HG02623 (cell line): ENCODE data around the gene DCBLD1.
A peak's percentile ranks its signal among the peaks of the same experiment; 100 is the strongest.

ENCODE experiments used
- ATAC-seq: cut with Tn5 transposase; IDR thresholded peaks from one replicate; pipeline ENCODE4 v1.9.1; 2021; ENCODE audit warnings: moderate library complexity; ENCODE audit not compliant: unreplicated experiment

Gene DCBLD1

DNA sequence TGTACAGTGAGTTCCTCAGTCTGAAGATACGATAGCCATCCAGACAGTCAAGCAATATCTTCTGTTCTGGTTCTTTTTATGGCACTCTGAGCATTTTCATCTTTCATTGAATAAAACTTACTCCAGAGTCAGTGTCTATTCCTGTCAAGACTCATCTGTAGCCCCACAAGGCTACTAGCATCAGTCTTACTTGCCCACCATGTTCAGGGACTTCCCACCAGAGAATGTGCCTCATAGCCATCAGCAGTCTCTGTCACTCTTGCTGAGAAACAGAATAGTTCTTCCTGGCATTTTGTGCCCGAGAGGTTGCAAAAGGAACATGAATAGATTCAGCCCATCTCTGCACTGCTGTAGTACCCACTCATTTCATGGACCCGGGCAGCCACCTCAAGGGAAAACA is 12.7 kb upstream of the DCBLD1 start:
- ATAC-seq, result no peak

DNA sequence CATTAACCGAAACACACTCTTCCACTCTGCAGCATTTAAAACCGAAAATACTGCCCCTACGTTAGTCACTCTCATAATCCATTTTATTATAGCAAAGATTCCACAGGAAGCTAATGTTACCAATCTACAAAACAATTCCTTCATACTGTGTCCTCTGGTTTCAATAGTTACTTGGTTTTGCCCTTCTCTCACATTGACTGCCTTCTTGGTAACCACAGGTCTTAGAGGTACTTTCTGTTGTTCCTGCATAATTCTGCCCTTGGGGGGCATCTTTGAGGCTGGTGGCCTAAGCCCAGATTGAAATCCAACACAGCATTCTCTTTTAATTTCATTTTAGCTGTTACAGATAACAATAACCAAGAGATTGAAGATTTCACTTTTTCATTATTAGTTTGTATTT is 9.8 kb upstream of the DCBLD1 start:
- ATAC-seq, result no peak

DNA sequence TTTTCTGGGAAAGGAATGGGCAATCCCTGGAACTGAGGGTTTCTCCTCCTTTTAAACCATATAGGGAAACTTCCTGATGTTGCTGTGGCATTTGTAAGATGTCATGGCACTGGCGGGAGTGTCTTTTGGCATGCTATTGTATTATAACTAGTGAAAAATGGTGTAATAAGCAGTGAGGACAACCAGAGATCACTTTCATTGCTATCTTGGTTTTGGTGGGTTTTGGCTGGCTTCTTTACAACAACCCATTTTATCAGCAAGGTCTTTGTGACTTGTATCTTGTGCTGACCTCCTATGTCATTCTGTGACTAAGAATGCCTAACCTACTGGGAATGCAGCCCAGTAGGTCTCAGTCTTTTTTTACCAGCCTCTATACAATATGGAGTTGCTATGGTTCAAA is 9.1 kb upstream of the DCBLD1 start:
- no peak for ATAC-seq

DNA sequence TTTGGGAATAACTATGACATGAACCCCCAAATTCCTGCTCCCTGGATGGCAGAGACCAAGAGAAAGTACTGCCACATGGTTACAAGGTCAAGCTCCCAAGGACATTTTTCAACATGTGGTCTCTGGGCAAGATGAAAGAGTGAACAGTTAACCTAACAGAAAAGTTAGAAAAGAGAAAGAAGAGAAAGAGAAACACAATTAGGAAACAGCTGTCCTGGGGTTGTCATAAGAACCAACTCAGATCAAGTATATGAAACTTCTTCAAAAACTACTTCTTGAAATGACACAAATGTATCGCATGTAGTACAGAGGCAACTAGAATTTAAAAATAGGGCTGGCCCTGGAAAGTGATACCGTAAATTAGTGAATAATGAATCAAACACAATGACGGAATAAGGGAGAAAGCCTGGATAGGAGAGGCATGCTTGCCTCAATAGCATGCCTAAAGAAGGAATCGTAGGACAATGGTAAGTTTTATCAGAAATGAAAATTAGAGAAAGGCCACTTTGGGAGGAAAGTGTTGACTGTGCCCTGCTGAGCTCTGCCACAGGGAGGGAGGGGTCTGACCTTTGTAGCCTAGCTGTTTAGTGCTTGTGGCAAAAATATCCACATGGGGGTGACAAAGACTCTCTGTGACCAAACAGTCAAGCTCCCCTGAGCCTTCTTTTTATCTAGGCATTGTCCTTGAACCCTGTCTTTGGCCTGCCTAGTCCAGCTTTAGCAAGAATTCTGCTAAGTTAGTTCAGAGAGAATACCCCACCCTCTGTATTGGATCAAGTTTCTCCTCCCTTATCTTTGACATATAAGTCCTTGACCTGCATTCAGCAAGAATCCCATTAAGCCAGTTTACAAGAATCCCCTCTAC is 4.3 kb upstream of the DCBLD1 start:
- ATAC-seq, result peak; percentile 26

DNA sequence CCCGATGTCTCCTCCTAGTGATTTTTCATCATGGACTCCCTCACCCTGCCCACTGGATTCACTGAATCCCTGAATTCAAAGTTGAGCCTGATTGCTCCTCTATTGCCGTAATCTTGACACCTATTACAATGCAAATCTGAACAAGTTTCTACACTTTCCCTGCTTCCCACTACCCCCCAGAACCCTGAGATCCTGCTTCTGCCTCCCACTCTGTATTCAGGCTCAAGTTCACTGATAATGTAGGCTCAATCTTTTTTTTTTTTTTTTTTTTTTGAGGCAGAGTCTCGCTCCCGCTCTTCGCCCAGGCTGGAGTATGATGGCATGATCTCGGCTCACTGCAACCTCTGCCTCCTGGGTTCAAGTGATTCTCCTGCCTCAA is 3.6 kb upstream of the DCBLD1 start:
- ATAC-seq, result no peak

DNA sequence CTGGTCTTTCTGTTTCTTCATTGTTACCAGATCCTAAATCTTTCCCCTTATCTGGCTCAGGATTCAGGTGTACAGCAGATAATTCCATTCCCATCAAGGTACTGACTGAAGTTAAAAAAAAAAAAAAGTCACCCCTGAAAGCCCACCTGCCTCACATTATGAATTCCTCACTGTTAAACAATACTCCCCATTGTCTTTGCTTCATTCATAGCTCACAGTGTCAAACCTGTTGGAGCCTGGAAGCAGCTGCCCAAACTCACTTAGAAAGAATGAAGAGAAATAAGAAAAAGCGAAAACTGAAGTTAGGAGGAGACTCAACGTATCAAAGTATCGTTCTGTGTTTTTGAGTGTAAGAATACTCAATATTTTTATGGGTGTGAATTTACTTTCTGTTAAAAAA is 1.8 kb upstream of the DCBLD1 start:
- no peak for ATAC-seq

DNA sequence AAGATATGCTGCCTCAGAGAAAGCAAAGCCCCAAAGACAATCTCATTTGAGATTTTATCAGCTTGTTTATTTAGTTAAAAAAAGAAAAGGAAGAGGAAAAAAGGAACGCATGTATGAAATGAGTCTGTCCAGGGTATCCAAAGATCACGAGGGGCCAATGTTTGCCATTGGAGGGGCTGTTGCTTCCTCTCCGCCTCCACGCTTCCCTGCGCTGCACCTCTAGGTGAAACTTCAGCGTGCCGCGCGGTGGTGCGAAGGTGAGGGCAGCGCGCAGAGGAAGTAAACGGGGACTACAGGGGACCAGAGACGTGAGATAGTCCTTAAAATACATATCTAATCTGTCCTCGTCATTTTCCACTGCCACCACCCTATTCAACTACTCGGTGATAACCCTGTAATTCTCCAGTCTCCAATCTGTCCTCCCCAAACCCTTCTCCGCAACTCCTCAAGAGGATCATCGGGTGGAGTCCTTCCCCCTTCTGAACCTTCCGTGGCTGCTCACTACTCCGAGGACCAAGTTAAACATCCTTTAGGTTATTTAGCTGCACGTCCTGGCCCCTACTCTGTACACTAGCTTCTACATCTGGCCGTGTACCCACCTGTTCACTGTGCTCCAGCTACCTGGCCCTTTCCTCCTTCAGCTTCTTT is 1.1 kb upstream of the DCBLD1 start:
- ATAC-seq, result no peak

DNA sequence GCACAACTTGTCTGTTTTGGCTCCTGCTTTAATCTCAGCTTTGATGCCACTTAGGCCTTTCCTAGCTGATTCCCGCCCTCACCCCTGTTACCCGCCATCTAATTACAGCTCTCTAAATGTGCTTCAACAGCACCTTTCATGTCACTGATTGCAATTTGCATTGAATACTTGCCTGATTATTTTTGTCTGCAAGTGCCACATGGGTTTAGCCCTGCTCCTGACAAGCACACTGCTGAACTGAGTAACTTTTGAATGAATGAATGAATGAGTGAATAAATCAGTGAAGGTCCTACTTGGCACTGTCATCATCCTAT is 591 bp upstream of the DCBLD1 start:
- ATAC-seq, result no peak

DNA sequence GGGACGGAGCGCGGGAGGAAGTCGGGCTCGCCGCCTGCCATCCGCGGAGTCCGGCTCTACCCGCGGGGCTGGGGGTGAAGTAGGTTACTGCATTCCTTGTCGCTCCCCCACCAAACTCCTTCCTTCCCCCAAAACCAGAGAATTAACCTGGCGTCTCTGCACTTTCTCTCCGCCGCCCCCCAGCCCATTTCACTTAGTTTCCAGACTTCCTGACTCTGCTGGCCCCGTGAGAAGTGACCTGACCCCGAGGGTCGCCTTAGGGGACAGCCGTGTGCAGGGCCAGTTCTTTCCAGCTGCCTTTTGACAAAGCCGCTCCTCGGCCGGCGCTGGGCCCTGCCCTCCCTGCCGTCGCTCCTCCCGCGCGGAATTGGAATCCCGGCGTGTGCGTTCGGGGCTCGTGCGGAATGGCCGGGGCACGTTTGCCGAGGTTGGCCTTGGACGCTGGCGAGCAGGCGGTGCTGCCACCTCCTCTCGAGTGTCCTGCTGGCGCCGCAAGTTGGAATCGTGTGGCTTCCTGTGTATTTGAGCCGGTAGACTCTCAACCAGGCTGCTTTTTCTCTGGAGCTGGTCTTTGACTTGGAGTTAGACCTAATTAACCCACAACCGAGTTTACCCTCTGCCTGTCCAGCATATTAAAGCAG is 650 bp downstream of the DCBLD1 start:
- no peak for ATAC-seq

DNA sequence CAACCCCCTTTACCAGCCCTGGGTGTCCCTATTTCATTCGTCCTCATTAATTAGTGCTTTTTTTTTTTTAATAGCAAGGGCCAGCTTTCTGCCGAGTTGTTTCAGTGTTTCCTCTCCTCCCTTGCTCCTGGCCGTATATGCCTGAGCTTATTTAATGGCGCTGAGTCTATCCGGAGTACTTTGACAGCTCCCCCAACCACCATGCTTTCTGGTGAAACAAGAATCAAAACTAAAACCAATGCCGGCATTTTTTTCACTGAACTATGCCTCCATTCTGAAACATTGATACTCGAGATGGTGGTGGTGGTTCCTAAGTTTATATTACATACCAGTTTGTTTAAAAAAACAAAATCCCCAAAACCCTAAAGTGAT is 1.2 kb downstream of the DCBLD1 start:
- peak; percentile 22 for ATAC-seq

DNA sequence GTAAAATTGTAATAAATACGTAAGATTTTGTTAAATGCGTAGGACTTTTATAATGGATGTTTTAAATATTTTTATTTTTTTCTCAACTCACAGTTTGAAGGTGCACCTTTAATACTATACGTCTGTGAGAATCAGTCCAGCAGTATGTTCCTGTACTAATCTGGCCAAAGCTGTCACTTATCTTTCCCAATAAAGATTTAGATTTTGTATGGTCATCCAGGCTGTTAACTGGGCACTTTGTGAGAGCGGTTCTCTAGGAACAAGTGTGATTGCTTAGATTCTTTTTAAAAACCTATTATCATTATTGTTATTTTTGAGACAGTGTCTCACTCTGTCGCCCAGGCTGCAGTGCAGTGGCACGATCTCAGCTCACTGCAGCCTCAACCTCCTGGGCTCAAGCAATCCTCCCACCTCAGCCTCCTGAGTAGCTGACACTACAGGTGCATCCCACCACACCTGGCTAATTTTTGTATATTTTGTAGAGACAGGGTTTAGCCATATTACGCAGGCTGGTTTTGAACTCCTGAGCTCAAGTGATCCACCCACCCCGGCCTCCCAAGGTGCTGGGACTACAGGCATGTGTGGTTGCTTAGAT is 1.7 kb downstream of the DCBLD1 start:
- no peak for ATAC-seq

DNA sequence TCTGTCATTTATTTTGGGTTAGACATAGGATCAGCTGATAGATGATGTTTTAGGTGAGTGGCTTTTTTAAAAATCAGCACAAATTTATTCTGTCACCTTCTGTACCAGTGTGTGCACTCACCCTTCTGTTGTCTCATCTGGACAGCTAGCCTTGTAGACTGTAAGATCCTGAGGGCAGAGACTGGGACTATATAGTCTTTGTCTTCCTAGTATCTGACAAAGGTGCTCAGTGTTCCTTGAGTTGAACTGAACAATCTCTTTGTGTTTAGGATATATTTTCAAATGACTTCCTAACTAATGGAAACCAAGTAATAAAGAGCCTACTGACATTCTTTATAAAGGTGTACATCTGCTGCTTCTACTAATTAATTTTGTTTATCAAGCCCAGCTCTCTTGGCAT is 3.0 kb downstream of the DCBLD1 start:
- ATAC-seq, result no peak

DNA sequence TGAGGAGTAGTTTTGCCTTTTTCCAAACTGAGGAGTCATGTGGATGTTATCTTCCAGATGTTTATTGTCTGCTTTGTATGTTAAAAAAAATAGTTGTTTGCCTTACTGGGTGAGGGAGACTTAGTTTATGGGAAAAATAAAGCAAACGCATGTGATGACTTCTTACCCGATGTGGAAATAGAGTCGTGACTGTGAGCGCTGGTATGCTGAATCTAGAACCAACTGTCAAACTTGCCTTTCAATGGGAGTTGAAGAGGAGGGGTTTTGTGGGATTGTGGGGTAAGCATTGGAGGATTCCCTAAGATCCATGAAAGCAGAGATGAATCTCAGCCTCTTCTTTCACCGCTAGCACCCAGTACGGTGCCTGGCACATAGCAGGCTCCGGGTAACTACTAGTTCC is 5.3 kb downstream of the DCBLD1 start:
- ATAC-seq, result no peak

DNA sequence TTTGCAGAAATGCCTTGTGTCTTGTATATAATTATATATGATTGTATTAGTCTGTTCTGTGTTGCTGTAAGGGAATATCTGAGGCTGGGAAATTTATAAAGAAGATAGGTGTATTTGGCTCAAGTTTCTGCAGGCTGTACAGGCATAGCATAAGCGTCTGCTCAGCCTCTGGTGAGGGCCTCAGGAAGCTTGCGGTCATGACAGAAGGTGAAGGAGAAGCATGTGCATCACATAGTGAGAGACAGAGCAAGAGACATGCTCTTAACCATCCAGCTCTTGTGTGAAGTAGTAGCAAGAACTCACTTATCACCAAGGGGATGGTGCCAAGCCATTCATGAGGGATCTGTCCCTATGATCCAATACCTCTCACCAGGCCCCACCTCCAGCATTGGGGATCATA is 6.5 kb downstream of the DCBLD1 start:
- ATAC-seq, result no peak

DNA sequence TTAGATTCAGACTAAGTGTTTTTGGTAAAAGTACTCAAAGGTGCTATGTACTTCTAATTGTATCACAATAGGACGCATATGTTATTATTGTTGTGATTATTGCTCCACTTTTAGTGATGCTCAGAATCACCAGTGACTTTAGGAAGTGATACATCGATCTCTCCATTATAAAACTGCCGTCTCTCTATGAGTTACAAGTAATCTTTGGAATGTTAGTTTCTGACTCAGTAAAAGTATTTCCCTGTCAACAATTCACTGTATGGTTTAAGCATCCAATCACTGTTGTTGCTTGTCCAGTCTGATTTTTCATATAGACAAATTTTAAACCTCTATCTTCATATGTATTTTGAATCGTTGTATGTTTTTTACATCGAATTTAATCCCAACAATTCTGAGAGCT is 9.4 kb downstream of the DCBLD1 start:
- ATAC-seq, result no peak

DNA sequence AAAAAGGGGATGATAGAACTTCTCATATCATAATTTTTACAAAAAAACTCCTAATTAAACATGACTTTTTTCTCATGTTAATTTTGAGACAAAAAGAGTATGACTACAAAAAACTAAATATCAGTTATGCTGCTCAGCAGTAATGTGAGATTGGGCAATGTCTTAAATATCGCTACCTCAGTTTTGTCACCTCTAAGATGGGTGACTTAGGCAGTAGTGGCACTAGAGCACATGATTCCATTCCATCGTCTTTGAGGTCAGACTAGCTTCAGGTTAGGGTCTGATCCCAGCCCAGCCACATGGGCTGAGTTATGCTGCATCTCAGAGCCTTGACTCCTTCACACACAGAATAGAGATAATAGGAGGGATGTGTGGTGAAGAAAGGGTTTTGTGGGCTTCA is 11.0 kb downstream of the DCBLD1 start:
- ATAC-seq, result no peak

DNA sequence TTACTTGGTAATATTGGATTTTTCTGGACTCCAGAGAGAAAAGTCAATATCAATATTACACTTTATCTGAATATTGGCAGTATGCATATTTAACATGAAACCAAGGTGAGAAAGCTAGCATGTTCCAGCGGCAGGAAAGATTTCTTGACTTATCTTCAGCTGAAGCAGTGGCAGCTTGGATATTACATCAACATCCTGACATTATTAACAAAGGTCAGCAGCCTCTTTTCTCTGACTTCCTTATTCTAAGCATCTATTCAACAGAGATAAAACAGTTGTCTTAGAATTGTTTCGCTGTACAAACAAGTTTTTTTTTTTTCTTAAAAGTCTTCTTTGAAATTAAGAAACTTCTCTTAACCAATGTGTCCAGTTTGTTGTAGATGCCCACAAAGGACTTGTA is 11.8 kb downstream of the DCBLD1 start:
- ATAC-seq, result no peak

DNA sequence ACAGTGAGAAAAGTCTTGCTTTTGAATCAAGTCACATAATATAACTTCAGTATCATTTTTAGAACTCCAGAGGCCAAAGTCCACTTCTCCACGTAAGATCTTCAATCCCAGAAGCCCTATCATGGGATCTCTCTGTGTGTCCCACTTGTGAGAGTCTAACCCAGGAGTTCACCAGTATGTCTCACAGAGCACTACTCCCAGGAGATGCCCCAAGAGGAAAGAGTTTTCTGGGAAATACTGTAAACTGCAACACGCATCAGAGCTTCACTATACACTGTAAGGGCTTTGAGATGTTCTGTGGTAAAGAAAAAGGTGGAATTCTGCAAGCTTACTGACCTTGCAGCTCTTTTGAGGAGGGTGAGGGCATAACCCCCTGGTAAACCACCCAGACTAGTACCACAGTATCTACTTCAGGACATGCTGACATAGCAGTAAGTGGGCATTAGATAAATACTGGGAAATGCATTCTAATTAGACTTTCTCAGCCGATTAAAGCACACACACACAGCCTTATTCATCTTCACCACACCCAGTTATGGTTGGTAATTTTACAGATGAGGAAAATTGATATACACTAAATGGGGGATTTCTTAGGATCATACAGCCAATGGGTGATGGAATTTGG is 12.3 kb downstream of the DCBLD1 start:
- ATAC-seq, result no peak

DNA sequence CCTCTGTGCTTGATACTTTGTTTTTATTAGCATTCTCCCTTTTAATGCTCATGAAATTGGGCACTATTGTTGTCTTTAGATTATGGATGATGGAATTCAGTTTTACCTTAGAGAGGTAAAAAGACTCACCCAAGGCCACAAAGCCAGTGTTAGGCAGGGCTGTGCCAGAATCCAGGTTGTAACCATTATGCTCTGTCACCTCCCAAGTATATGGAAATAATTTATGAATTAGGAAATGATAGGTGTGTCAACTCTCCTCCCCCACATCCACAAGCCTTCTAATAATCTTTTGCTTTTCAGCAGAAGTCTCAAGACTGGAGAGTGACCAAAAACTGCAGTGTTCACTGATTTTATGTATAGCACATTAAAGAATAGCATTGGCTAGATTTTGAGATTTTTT is 13.0 kb downstream of the DCBLD1 start:
- ATAC-seq, result no peak

DNA sequence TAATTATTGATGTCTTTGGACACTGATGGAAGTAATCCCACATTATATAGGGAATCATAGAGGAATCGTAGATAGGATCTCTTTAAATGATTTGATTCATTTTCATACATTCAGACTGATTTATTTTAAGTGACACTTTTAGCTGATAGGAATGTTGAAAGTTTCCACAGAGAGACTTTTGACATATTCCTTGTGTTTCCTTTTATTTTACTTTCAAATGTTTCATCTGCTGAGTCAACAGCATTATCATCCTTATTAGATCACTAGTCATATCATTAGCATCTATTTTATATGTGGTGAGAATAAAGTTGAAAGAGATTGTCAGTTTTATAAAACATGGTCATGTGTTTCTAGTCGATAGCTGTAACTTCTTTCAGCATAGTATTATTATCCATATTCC is 13.4 kb downstream of the DCBLD1 start:
- no peak for ATAC-seq

DNA sequence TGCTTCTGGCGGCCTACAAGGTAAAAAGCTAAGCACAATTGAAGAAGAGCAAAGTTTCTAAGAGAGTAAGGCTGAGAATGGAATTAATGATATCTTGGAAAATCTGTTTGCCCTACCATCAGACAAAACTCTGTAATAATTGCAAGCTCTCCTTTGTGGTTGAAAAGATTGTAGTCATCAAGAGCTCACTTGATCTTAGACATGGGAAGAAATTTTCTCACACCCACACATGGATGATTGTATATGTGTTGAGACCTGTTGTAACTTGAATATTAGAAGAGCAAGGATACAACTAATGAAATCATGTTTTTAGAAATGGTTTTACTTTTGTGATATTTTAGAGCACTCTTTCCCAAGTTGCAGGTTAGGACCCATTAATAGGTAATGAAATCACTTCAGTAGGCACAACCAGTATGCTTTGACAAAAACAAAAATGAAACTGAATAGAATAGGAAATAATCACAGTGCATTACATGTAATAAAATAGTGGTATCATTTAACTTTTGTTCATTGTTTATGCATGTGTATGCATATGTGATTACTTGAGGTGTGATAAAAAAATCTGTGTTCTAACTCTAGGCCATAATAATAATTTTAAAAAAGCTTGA is 14.0 kb downstream of the DCBLD1 start:
- no peak for ATAC-seq
